ENCODE measurements around the gene RALGDS. TPM values are rescaled to one million over a fixed set of nuclear protein-coding genes. Genes with fewer than 3 reads are reported as not detected.
"Not testable (repeated sequence)": the region's sequence is repeated elsewhere in the genome, so short reads cannot be mapped to it uniquely, and the experiment has no call there.

Gene RALGDS
- total RNA-seq, 1 donor from 2014 or later, result 58.4 TPM

DNA sequence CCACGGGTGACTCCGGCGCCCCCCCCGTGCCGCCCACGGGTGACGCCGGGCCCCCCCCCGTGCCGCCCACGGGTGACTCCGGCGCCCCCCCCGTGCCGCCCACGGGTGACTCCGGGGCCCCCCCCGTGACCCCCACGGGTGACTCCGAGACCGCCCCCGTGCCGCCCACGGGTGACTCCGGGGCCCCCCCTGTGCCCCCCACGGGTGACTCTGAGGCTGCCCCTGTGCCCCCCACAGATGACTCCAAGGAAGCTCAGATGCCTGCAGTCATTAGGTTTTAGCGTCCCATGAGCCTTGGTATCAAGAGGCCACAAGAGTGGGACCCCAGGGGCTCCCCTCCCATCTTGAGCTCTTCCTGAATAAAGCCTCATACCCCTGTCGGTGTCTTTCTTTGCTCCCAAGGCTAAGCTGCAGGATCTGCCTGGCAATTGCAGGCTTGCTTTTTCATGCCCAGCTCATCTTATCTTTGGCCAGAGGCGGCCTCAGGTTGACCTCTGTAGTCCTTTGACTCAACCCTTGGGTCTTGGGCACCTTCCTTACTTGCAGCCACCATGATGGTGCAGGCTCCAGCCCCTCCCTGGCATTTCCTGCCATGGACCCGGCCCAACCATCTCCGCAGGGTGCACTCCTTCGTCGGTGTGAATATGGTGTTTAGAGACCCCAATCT is 49.4 kb downstream of the RALGDS start:
- no peak for DNase-seq (ENCODE audit: low spot score)

DNA sequence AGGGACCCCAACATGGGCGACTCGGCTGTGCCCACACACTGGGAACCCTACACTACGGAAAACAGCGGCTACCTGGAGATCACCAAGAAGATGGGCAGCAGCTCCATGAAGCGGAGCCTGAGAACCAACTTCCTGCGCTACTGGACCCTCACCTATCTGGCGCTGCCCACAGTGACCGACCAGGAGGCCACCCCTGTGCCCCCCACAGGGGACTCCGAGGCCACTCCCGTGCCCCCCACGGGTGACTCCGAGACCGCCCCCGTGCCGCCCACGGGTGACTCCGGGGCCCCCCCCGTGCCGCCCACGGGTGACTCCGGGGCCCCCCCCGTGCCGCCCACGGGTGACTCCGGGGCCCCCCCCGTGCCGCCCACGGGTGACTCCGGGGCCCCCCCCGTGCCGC is 50.1 kb downstream of the RALGDS start:
- DNase-seq (ENCODE audit: low spot score), result not testable (repeated sequence)

DNA sequence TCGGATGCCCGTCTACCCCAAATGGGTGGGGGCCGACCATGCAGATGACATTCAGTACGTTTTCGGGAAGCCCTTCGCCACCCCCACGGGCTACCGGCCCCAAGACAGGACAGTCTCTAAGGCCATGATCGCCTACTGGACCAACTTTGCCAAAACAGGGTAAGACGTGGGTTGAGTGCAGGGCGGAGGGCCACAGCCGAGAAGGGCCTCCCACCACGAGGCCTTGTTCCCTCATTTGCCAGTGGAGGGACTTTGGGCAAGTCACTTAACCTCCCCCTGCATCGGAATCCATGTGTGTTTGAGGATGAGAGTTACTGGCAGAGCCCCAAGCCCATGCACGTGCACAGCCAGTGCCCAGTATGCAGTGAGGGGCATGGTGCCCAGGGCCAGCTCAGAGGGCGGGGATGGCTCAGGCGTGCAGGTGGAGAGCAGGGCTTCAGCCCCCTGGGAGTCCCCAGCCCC is 50.5 kb downstream of the RALGDS start:
- not testable (repeated sequence) for DNase-seq (ENCODE audit: low spot score)

DNA sequence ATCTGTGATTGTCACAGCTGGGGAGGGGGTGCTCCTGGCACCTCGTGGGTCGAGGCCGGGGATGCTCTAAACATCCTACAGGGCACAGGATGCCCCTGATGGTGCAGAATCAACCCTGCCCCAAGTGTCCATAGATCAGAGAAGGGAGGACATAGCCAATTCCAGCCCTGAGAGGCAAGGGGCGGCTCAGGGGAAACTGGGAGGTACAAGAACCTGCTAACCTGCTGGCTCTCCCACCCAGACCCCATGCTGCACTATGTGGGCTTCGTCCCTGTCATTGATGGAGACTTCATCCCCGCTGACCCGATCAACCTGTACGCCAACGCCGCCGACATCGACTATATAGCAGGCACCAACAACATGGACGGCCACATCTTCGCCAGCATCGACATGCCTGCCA is 52.6 kb downstream of the RALGDS start:
- not testable (repeated sequence) for DNase-seq (ENCODE audit: low spot score)

DNA sequence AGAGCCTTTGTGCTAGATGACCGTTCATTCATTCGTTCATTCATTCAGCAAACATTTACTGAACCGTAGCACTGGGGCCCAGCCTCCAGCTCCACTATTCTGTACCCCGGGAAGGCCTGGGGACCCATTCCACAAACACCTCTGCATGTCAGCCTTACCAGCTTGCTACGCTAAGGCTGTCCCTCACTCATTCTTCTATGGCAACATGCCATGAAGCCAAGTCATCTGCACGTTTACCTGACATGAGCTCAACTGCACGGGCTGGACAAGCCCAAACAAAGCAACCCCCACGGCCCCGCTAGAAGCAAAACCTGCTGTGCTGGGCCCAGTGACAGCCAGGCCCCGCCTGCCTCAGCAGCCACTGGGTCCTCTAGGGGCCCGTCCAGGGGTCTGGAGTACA is 53.2 kb downstream of the RALGDS start:
- no peak for DNase-seq (ENCODE audit: low spot score)

DNA sequence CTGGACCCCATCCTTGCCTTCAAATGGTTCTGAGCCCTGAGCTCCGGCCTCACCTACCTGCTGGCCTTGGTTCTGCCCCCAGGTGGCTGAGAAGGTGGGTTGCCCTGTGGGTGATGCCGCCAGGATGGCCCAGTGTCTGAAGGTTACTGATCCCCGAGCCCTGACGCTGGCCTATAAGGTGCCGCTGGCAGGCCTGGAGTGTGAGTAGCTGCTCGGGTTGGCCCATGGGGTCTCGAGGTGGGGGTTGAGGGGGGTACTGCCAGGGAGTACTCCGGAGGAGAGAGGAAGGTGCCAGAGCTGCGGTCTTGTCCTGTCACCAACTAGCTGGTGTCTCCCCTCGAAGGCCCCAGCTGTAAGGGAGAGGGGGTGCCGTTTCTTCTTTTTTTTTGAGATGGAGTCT is 54.0 kb downstream of the RALGDS start:
- no peak for DNase-seq (ENCODE audit: low spot score)

DNA sequence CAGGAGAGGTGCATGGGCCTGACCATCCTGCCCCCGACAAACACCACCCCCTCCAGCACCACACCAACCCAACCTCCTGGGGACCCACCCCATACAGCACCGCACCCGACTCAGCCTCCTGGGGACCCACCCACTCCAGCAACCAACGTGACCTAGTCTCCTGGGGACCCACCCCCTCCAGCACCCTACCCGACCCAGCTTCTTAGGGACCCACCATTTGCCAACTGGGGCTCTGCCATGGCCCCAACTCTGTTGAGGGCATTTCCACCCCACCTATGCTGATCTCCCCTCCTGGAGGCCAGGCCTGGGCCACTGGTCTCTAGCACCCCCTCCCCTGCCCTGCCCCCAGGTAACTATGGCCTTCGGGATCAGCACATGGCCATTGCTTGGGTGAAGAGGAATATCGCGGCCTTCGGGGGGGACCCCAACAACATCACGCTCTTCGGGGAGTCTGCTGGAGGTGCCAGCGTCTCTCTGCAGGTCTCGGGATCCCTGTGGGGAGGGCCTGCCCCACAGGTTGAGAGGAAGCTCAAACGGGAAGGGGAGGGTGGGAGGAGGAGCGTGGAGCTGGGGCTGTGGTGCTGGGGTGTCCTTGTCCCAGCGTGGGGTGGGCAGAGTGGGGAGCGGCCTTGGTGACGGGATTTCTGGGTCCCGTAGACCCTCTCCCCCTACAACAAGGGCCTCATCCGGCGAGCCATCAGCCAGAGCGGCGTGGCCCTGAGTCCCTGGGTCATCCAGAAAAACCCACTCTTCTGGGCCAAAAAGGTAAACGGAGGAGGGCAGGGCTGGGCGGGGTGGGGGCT is 54.7 kb downstream of the RALGDS start:
- DNase-seq (ENCODE audit: low spot score), result no peak

DNA sequence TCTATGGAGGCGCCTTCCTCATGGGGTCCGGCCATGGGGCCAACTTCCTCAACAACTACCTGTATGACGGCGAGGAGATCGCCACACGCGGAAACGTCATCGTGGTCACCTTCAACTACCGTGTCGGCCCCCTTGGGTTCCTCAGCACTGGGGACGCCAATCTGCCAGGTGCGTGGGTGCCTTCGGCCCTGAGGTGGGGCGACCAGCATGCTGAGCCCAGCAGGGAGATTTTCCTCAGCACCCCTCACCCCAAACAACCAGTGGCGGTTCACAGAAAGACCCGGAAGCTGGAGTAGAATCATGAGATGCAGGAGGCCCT is 56.0 kb downstream of the RALGDS start:
- no peak for DNase-seq (ENCODE audit: low spot score)

DNA sequence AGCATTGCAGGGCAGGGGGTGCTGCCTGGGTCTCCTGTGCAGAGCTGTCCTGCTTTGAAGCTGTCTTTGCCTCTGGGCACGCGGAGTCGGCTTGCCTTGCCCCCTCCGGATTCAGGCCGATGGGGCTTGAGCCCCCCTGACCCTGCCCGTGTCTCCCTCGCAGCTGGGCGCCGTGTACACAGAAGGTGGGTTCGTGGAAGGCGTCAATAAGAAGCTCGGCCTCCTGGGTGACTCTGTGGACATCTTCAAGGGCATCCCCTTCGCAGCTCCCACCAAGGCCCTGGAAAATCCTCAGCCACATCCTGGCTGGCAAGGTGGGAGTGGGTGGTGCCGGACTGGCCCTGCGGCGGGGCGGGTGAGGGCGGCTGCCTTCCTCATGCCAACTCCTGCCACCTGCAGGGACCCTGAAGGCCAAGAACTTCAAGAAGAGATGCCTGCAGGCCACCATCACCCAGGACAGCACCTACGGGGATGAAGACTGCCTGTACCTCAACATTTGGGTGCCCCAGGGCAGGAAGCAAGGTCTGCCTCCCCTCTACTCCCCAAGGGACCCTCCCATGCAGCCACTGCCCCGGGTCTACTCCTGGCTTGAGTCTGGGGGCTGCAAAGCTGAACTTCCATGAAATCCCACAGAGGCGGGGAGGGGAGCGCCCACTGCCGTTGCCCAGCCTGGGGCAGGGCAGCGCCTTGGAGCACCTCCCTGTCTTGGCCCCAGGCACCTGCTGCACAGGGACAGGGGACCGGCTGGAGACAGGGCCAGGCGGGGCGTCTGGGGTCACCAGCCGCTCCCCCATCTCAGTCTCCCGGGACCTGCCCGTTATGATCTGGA is 56.6 kb downstream of the RALGDS start:
- DNase-seq (ENCODE audit: low spot score), result no peak

DNA sequence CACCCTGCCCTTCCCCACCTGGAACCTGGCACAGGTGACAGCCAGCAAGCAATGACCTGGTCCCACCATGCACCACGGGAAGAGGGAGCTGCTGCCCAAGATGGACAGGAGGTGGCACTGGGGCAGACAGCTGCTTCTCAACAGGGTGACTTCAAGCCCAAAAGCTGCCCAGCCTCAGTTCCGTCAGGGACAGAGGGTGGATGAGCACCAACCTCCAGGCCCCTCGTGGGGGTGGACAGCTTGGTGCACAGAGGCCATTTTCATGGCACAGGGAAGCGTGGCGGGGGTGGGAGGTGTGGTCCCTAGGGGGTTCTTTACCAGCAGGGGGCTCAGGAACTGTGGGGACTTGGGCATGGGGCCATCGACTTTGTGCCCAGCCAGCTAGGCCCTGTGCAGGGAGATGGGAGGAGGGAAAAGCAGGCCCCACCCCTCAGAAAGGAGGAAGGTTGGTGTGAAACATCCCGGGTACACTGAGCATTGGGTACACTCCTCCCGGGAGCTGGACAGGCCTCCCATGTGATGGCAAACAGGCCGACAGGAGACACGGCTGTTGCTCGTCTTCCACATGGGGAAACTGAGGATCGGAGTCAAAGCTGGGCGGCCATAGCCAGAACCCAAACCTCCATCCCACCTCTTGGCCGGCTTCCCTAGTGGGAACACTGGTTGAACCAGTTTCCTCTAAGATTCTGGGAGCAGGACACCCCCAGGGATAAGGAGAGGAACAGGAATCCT is 57.4 kb downstream of the RALGDS start:
- no peak for DNase-seq (ENCODE audit: low spot score)

DNA sequence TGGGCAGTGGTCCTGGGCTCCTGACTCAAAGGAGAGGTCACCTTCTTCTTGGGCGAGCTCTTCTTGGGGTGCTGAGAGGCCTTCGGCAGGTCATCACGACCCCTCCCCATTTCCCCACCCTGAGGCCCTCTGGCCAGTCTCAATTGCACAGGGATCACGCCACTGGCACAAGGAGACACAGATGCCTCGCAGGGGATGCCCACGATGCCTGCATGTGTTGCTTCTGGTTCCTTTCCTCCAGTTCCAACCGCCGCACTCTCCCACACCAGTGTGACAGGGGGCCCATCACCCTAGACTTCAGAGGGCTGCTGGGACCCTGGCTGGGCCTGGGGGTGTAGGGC is 57.9 kb downstream of the RALGDS start:
- DNase-seq (ENCODE audit: low spot score), result no peak

DNA sequence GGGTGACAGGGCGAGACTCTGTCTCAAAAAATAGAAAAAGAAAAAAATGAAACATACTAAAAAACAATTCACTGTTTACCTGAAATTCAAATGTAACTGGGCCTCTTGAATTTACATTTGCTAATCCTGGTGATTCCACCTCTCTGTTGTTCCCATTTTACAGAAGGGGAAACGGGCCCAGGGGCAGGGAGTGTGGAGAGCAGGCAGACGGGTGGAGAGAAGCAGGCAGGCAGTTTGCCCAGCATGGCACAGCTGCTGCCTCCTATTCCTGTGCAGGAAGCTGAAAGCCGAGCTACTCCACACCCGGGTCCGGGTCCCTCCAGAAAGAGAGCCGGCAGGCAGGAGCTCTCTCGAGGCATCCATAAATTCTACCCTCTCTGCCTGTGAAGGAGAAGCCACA is 58.5 kb downstream of the RALGDS start:
- DNase-seq (ENCODE audit: low spot score), result not testable (repeated sequence)

DNA sequence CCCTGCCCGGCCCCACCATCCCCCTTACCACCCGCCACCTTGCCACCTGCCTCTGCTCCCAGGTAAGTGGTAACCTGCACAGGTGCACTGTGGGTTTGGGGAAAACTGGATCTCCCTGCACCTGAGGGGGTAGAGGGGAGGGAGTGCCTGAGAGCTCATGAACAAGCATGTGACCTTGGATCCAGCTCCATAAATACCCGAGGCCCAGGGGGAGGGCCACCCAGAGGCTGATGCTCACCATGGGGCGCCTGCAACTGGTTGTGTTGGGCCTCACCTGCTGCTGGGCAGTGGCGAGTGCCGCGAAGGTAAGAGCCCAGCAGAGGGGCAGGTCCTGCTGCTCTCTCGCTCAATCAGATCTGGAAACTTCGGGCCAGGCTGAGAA is 59.3 kb downstream of the RALGDS start, which contains the start of gene CEL:
TSS of gene CEL (plus strand) at position 218 of the 382 bp plus-strand sequence. CDS start at position 240, 22 bp downstream.
- DNase-seq (ENCODE audit: low spot score), result not testable (repeated sequence)

DNA sequence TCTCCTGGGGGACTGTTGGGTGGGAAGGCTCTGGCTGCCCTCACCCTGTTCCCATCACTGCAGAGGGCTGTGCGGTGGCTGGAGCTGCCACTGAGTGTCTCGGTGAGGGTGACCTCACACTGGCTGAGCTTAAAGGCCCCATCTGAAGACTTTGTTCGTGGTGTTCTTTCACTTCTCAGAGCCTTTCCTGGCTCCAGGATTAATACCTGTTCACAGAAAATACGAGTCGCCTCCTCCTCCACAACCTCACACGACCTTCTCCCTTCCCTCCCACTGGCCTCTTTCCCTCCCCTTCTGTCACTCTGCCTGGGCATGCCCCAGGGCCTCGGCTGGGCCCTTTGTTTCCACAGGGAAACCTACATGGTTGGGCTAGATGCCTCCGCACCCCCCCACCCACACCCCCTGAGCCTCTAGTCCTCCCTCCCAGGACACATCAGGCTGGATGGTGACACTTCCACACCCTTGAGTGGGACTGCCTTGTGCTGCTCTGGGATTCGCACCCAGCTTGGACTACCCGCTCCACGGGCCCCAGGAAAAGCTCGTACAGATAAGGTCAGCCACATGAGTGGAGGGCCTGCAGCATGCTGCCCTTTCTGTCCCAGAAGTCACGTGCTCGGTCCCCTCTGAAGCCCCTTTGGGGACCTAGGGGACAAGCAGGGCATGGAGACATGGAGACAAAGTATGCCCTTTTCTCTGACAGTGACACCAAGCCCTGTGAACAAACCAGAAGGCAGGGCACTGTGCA is 59.8 kb downstream of the RALGDS start:
- not testable (repeated sequence) for DNase-seq (ENCODE audit: low spot score)

DNA sequence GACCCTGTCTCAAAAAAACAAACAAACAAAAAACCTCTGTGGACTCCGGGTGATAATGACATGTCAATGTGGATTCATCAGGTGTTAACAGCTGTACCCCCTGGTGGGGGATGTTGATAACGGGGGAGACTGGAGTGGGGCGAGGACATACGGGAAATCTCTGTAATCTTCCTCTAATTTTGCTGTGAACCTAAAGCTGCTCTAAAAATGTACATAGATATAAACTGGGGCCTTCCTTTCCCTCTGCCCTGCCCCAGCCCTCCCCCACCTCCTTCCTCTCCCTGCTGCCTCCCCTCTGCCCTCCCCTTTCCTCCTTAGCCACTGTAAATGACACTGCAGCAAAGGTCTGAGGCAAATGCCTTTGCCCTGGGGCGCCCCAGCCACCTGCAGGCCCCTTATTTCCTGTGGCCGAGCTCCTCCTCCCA is 60.6 kb downstream of the RALGDS start:
- no peak for DNase-seq (ENCODE audit: low spot score)

DNA sequence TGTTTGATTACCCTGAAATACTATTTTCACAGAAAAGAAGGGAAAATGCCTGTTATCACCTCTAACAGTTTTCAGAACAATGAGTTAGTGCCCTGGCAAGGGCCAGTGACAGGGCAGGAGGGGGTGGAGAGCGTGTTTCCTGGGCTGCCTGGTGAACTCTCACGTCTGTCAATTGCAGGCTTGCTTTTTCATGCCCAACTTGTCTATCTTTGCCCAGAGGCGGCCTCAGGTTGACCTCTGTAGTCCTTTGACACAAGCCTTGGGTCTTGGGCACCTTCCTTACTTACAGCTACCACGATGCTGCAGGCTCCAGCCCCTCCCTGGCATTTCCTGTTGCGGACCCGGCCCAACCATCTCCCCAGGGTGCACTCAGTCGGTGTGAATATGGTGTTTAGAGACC is 61.4 kb downstream of the RALGDS start:
- DNase-seq (ENCODE audit: low spot score), result no peak

DNA sequence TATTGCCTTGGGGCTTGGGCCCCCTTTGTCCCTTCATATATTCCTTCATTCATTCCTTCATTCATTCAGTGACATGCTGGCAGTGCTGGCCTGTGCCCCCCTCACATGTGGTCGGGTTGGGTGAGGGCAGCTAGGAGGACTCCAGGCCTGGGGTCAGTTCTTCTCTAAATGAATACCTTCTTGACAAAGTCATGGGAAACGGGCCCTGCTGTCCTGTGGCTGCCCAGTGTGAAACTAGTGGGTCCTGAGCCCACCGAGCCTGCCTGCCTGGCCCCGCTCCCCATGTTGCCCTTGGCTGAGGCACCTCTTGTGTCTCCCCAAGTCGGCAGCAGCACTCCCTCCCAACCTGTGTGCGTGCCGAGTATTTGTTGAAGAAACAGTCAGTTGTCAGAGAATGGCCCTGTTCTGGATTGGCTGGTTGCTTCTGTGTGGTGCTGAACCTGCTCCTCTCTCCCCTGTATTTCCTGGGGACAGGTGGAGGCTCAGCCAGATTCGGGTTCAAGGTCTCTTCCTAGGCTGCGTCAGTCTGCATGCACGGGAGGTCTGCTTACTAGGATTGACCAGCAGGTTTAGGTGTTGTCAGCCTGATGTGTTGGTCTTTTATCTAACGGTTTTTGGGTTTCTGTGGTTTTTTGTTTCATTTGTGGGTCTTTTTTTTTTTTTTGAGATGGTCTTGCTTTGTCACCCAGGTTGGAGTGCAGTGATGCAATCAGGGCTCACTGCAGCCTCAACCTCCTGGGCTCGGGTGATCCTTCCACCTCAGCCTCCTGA is 62.3 kb downstream of the RALGDS start:
- no peak for DNase-seq (ENCODE audit: low spot score)

DNA sequence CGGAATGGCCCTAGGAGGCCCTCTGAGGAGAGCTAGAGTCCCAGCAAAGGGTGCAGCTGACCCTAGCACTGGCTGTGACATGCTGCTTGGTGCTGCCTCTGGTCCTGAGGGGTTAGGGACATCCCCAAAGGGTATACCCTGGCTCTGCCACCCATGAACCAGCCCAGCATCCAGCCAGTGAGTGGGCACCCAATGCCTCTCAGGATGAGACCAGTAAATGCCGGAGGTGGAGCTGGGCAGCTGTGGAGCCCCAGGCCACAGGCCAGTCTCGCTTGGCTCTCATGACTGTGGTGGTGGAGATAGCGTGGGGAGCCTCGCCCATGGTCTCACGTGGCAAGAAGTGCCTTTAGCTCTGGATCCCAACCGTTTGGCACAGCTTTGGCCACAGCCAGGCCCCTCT is 63.0 kb downstream of the RALGDS start:
- DNase-seq (ENCODE audit: low spot score), result no peak

DNA sequence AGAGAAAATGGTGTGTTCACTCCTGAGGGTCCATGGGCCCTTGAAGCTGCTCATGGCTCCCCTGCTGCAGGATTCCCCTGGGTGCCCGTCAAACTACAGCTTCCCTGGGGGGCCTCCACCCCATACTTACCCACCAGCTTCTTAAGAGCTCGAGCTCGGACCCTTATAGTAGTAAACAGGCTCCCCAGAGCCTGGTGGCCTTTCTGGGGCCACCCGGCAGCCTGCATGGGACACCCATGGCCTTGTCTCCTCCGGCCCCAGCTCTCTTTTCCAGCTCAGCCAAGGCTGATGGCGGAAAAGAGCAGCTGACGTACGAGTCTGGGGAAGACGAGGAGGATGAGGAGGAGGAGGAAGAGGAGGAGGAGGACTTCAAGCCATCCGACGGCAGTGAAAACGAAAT is 63.5 kb downstream of the RALGDS start:
- no peak for DNase-seq (ENCODE audit: low spot score)

DNA sequence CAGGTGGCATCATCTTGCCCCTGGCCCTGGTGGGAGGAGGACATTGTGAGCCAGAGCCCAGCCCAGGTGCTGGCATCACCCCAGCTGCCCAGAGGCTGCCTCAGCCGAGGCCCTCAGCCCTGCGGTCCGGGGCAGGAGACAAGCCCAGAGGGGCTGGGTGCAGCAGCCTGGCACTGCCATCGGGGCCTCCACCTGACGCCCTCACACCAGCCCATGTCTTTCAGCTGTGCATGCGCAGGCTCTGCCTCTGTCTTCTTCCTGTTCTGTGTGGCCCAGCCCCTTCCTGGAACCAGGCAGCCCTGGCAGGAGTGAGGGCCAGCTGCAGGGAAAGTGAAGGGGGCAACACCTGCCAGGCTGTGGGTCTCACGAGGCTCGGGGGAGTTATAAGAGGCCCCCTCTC is 64.0 kb downstream of the RALGDS start:
- no peak for DNase-seq (ENCODE audit: low spot score)

Data from mesenteric fat pad (tissue), 1 donor.